A549 (cell line): ENCODE results near the gene BID. TPM values are rescaled to one million over a fixed set of nuclear protein-coding genes. Genes with fewer than 3 reads are reported as not detected.
"Not testable (repeated sequence)": the region's sequence is repeated elsewhere in the genome, so short reads cannot be mapped to it uniquely, and the experiment has no call there.

Experiments
- ATAC-seq, 2 experiments: fragments of 200-7000 bp in 1 of 2; fragments of >200 bp in 1 of 2; cut with Nextera tagmentation in 1 of 2; cut with Tn5 transposase in 1 of 2; 3 replicates each; pipeline versions ENCODE4 v1.8.0 to v1.9.1; 2018 to 2020; ENCODE audit warnings: mild to moderate bottlenecking in 1 of 2, moderate library complexity in 1 of 2
- CTCF ChIA-PET: fragments of 300-600 bp; sonication (Branson Sonifier 250); formaldehyde crosslinking; extraction: SDS; loops from one replicate; lab custom pipeline; 2021; ENCODE audit warnings: antibody characterized with exemption, inconsistent platforms; lab: Yijun Ruan, JAX
- POLR2A ChIA-PET: fragments of 350-600 bp; formaldehyde crosslinking; extraction: SDS; loops from one replicate; lab custom pipeline; 2021; ENCODE audit warnings: antibody characterized with exemption, inconsistent platforms; lab: Yijun Ruan, JAX
- DNase-seq, 2 experiments: peaks; one replicate each; pipeline versions ENCODE4 v3.0.0 to v3.0.0-alpha.2; 2011 to 2016; ENCODE audit warnings: low read depth in 1 of 2, low spot score in 1 of 2
- FAIRE-seq: peaks from 2 replicates; lab custom pipeline; 2011; peaks lifted over from hg19 to GRCh38; lab: Jason Lieb, UNC
- H3K27ac ChIP-seq, 2 experiments: fragments of >200 bp; sonication (Bioruptor Twin); formaldehyde crosslinking; 3 replicates each; pipeline ENCODE4 v1.5.1; 2016 to 2017
- H3K4me1 ChIP-seq: fragments of >200 bp; sonication (Bioruptor Twin); formaldehyde crosslinking; 3 replicates; pipeline ENCODE4 v1.6.1; 2016
- H3K4me2 ChIP-seq: fragments of >200 bp; sonication (Bioruptor Twin); formaldehyde crosslinking; 3 replicates; pipeline ENCODE4 v1.6.1; 2016
- H3K4me3 ChIP-seq: fragments of >200 bp; sonication (Bioruptor Twin); formaldehyde crosslinking; 3 replicates; pipeline ENCODE4 v1.5.1; 2016
- H3K9me3 ChIP-seq: fragments of >200 bp; sonication (Bioruptor Twin); formaldehyde crosslinking; 3 replicates; pipeline ENCODE4 v1.6.1; 2016
- CHD4 ChIP-seq: fragments of 200-600 bp; sonication (generic); IDR thresholded peaks from 2 replicates; pipeline ENCODE4 v1.6.1; 2016; ENCODE audit warnings: antibody characterized with exemption, mild to moderate bottlenecking, borderline replicate concordance
- ESRRA ChIP-seq: fragments of 150-350 bp; IDR thresholded peaks from 2 replicates; pipeline ENCODE4 v1.6.1; 2014; ENCODE audit warnings: mild to moderate bottlenecking, low read length, borderline replicate concordance
- HDAC2 ChIP-seq: fragments of 200-600 bp; sonication (generic); IDR thresholded peaks from 2 replicates; pipeline ENCODE4 v1.6.1; 2016
- HEYL ChIP-seq: fragments of 250-450 bp; sonication (Bioruptor Pico); IDR thresholded peaks from 2 replicates; pipeline ENCODE4 v1.8.0; 2021; ENCODE audit warnings: mild to moderate bottlenecking, moderate library complexity
- HOXB5 ChIP-seq: fragments of 250-450 bp; sonication (Bioruptor Pico); IDR thresholded peaks from 2 replicates; pipeline ENCODE4 v1.5.0; 2020; ENCODE audit warnings: mild to moderate bottlenecking, moderate library complexity
- NFE2L2 ChIP-seq: fragments of 150-350 bp; conservative IDR thresholded peaks from 2 replicates; pipeline ENCODE4 v1.6.1; 2014; ENCODE audit warnings: low read length
- POLR2A ChIP-seq: IDR thresholded peaks from 2 replicates; pipeline ENCODE4 v1.6.1; 2012; ENCODE audit warnings: mild to moderate bottlenecking, low read length
- POLR2AphosphoS2 ChIP-seq: conservative IDR thresholded peaks from 2 replicates; pipeline ENCODE4 v1.6.1; 2012; ENCODE audit warnings: low read length, improper control_type of control experiment, inconsistent platforms
- RAD21 ChIP-seq, 2 experiments: fragments of >200 bp in 1 of 2; sonication (Bioruptor Twin) in 1 of 2; formaldehyde crosslinking in 1 of 2; IDR thresholded peaks in 1 of 2; conservative IDR thresholded peaks in 1 of 2; 2 replicates in 1 of 2; 3 replicates in 1 of 2; pipeline ENCODE4 v1.6.1; 2012 to 2018; ENCODE audit warnings: inconsistent platforms in 1 of 2
- RARB ChIP-seq: fragments of 250-450 bp; sonication (Bioruptor Pico); IDR thresholded peaks from 2 replicates; pipeline ENCODE4 v1.8.0; 2021; ENCODE audit warnings: mild to moderate bottlenecking, moderate library complexity
- REST ChIP-seq: fragments of 200-600 bp; sonication (generic); IDR thresholded peaks from 2 replicates; pipeline ENCODE4 v1.6.1; 2016; ENCODE audit warnings: antibody characterized with exemption, mild to moderate bottlenecking, moderate library complexity
- RFX5 ChIP-seq: fragments of 450-650 bp; IDR thresholded peaks from 2 replicates; pipeline ENCODE4 v1.7.1; 2014; ENCODE audit warnings: antibody characterized with exemption, mild to moderate bottlenecking, moderate library complexity
- SMC3 ChIP-seq: fragments of >200 bp; sonication (Bioruptor Twin); formaldehyde crosslinking; IDR thresholded peaks from 3 replicates; pipeline ENCODE4 v1.6.1; 2018; ENCODE audit warnings: inconsistent platforms
- SREBF2 ChIP-seq: fragments of 450-650 bp; IDR thresholded peaks from 2 replicates; pipeline ENCODE4 v1.6.1; 2014; ENCODE audit warnings: mild to moderate bottlenecking, moderate library complexity
- ZC3H11A ChIP-seq: fragments of 450-650 bp; IDR thresholded peaks from 2 replicates; pipeline ENCODE4 v1.6.1; 2014; ENCODE audit warnings: antibody characterized with exemption, mild to moderate bottlenecking
- ZNF302 ChIP-seq: fragments of 250-450 bp; sonication (Bioruptor Pico); IDR thresholded peaks from 2 replicates; pipeline ENCODE4 v1.9.0; 2021; ENCODE audit warnings: inconsistent platforms, mild to moderate bottlenecking, moderate library complexity
- WGBS: methylation state at CpG from one replicate; pipeline ENCODE4 v1.1.6; 2017; ENCODE audit errors: missing lambda C conversion rate; 5-methylcytosine and 5-hydroxymethylcytosine counted together
- polyA plus RNA-seq, 4 experiments: library from polyadenylated mRNA; depleted of rRNA in 3 of 4; stranded (reverse); fragments of >200 nt; fragmentation: RNase III in 1 of 4; extraction: RNeasy Plus Mini Kit Qiagen cat#74134 plus additional on column Dnase treatment in 1 of 4; gene quantifications; 2 replicates in 3 of 4; 3 replicates in 1 of 4; pipeline ENCODE4 v1.2.3, GENCODE V29; 2011 to 2017
- TF ChIP-seq, protein P1 (sequence below): fragments of 450-650 bp; IDR thresholded peaks from 2 replicates; pipeline ENCODE4 v1.6.1; 2014; ENCODE audit warnings: antibody characterized with exemption
- TF ChIP-seq, protein P2 (sequence below): fragments of 250-450 bp; sonication (Bioruptor Pico); IDR thresholded peaks from 2 replicates; pipeline ENCODE4 v1.5.0; 2020; ENCODE audit warnings: low read depth, mild to moderate bottlenecking, moderate library complexity
- TF ChIP-seq, protein P3 (sequence below): fragments of >200 bp; sonication (Bioruptor Twin); formaldehyde crosslinking; IDR thresholded peaks from 3 replicates; pipeline ENCODE4 v1.6.1; 2016

Gene BID
- polyA plus RNA-seq, 2 of the 4 experiments (the other 2 are of a cell fraction): 50.8 to 56.6 TPM

DNA sequence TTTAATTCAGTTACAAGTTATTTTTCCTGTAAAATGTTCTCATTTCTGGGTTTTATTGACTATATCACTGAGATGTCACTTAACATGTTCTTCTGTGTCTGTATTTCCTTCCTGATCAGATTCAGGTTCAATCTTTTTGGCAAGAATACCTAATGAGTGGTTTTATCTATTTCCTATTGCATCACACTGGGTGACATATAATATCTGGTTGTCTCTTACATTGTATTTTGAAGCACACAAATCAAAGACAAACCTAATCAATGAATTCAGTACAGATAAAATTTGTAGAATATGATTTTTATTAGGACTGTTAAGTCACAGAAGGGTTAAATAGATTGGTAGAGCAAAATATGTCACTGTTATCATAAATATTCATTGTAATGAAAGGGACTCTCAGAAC is 75.3 kb downstream of the BID start:
- no peak for TF ChIP-seq NFE2L2
- TF ChIP-seq ZNF302 (CRISPR knock-in tag): no peak
- no peak for TF ChIP-seq RARB (CRISPR knock-in tag)
- no peak for TF ChIP-seq HOXB5 (CRISPR knock-in tag)
- no peak for TF ChIP-seq RAD21 (conservative IDR thresholded peaks at IDR 0.05 in 1 of 2, IDR thresholded peaks at IDR 0.05 in 1 of 2)
- no peak for TF ChIP-seq HEYL
- TF ChIP-seq, protein P1, sequence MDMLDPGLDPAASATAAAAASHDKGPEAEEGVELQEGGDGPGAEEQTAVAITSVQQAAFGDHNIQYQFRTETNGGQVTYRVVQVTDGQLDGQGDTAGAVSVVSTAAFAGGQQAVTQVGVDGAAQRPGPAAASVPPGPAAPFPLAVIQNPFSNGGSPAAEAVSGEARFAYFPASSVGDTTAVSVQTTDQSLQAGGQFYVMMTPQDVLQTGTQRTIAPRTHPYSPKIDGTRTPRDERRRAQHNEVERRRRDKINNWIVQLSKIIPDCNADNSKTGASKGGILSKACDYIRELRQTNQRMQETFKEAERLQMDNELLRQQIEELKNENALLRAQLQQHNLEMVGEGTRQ: no peak
- TF ChIP-seq CHD4: no peak
- TF ChIP-seq ZC3H11A: no peak
- TF ChIP-seq, protein P2, sequence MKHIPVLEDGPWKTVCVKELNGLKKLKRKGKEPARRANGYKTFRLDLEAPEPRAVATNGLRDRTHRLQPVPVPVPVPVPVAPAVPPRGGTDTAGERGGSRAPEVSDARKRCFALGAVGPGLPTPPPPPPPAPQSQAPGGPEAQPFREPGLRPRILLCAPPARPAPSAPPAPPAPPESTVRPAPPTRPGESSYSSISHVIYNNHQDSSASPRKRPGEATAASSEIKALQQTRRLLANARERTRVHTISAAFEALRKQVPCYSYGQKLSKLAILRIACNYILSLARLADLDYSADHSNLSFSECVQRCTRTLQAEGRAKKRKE: no peak
- no peak for TF ChIP-seq SREBF2
- TF ChIP-seq ESRRA: no peak
- no peak for TF ChIP-seq REST
- no peak for TF ChIP-seq POLR2AphosphoS2
- no peak for TF ChIP-seq HDAC2
- TF ChIP-seq POLR2A: no peak
- no peak for TF ChIP-seq RFX5
- TF ChIP-seq SMC3: no peak
- TF ChIP-seq, protein P3, sequence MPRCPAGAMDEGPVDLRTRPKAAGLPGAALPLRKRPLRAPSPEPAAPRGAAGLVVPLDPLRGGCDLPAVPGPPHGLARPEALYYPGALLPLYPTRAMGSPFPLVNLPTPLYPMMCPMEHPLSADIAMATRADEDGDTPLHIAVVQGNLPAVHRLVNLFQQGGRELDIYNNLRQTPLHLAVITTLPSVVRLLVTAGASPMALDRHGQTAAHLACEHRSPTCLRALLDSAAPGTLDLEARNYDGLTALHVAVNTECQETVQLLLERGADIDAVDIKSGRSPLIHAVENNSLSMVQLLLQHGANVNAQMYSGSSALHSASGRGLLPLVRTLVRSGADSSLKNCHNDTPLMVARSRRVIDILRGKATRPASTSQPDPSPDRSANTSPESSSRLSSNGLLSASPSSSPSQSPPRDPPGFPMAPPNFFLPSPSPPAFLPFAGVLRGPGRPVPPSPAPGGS: no peak
- no peaks in the 10 kb centered on the region for H3K9me3 ChIP-seq
- ChIA-PET CTCF (no interaction called here), POLR2A (interaction anchor here (0.5 kb wide), 1 partner anchor 42 kb away, joined by 3 read pairs; no protein-coding TSS in a partner anchor)
- H3K27ac ChIP-seq: no peak overlapping the region
- FAIRE-seq (no peak), DNase-seq (no peak), ATAC-seq (no peak)
- H3K4me1 ChIP-seq: peaks cover 9% of the 10 kb centered on the region; the same call in 1 of the 3 replicates
- no peak overlapping the region for H3K4me3 ChIP-seq
- H3K4me2 ChIP-seq: no peak overlapping the region

GRCh38 chr22:17698276-17698675 is 76.0 kb downstream of the BID start:
- H3K4me1 ChIP-seq, H3K9me3 ChIP-seq, DNase-seq, H3K27ac ChIP-seq, ATAC-seq, FAIRE-seq, H3K4me2 ChIP-seq, H3K4me3 ChIP-seq: not testable (repeated sequence)
- 94% methylated on average over 2 of the region's 3 CpGs for WGBS
- CTCF ChIA-PET: interaction anchor here (0.9 kb wide), 1 partner anchor 10 kb away, joined by 3 read pairs; no protein-coding TSS in a partner anchor
- POLR2A ChIA-PET: interaction anchor here (0.5 kb wide), 1 partner anchor 41 kb away, joined by 3 read pairs; no protein-coding TSS in a partner anchor

DNA sequence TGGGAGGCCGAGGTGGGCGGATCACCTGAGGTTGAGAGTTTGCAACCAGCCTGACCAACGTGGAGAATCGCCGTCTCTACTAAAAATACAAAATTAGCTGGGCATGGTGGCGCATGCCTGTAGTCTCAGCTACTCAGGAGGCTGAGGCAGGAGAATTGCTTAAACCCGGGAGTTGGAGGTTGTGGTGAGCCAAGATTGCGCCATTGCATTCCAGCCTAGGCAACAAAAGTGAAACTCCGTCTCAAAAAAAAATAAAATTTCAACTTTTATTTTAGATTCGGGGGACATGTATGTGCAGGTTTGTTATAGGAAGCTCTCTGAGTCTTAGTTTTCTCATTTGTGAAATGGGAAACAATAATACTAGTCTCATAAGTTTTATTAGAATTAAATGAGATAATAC is 77.1 kb downstream of the BID start:
- H3K9me3 ChIP-seq, H3K4me3 ChIP-seq, H3K4me2 ChIP-seq, H3K27ac ChIP-seq, FAIRE-seq, ATAC-seq, DNase-seq, H3K4me1 ChIP-seq, POLR2A ChIA-PET: not testable (repeated sequence)
- WGBS: 92% methylated on average over 10 of the region's 10 CpGs
- CTCF ChIA-PET: interaction anchor here (1.2 kb wide), 1 partner anchor 10 kb away, joined by 3 read pairs; no protein-coding TSS in a partner anchor
